Osteoblast (primary cell): ENCODE data around the gene KCNJ4. TPM values are rescaled to one million over a fixed set of nuclear protein-coding genes. Genes with fewer than 3 reads are reported as not detected.

Experiments
- DNase-seq: peaks from one replicate; pipeline ENCODE4 v3.0.0; 2011; ENCODE audit warnings: low spot score, mixed read lengths; ENCODE audit not compliant: insufficient read length; ENCODE audit errors: missing footprints
- H2AFZ ChIP-seq: 2 replicates; pipeline ENCODE4 v1.6.0; 2011; ENCODE audit warnings: mild to moderate bottlenecking, low read length
- H3K27ac ChIP-seq: 2 replicates; pipeline ENCODE4 v1.5.1; 2011; ENCODE audit warnings: mild to moderate bottlenecking, low read depth, low read length, moderate library complexity
- H3K27me3 ChIP-seq: 2 replicates; pipeline ENCODE4 v1.6.0; 2012; ENCODE audit warnings: mild to moderate bottlenecking, control low read depth, inconsistent platforms, low read length, moderate library complexity; ENCODE audit not compliant: insufficient read depth
- H3K36me3 ChIP-seq: 2 replicates; pipeline ENCODE4 v1.5.1; 2011; ENCODE audit warnings: mild to moderate bottlenecking, low read length, control low read depth, moderate library complexity; ENCODE audit not compliant: insufficient read depth
- H3K4me1 ChIP-seq: 2 replicates; pipeline ENCODE4 v1.5.1; 2011; ENCODE audit warnings: mild to moderate bottlenecking, low read length, control low read depth, moderate library complexity; ENCODE audit not compliant: insufficient read depth
- H3K4me2 ChIP-seq: 2 replicates; pipeline ENCODE4 v1.6.0; 2011; ENCODE audit warnings: mild to moderate bottlenecking, low read length; ENCODE audit not compliant: insufficient read depth
- H3K4me3 ChIP-seq: fragments of 200-600 bp; sonication (generic); 3 replicates; pipeline ENCODE4 v1.5.1; 2012; ENCODE audit warnings: mild to moderate bottlenecking, low read length, inconsistent platforms; ENCODE audit not compliant: insufficient read depth
- H3K79me2 ChIP-seq: 2 replicates; pipeline ENCODE4 v1.6.0; 2012; ENCODE audit warnings: mild to moderate bottlenecking, low read length, control low read depth, inconsistent platforms; ENCODE audit not compliant: insufficient read depth
- H3K9me3 ChIP-seq: 2 replicates; pipeline ENCODE4 v1.5.1; 2011; ENCODE audit warnings: low read depth, low read length, control low read depth
- H4K20me1 ChIP-seq: 2 replicates; pipeline ENCODE4 v1.6.0; 2012; ENCODE audit warnings: mild to moderate bottlenecking, low read length, control low read depth; ENCODE audit not compliant: insufficient read depth
- total RNA-seq: library from RNA; depleted of rRNA; stranded (reverse); fragments of >200 nt; gene quantifications from 2 replicates; pipeline ENCODE4 v1.2.3, GENCODE V29; 2012
- TF ChIP-seq, protein P1 (sequence below): IDR thresholded peaks from 2 replicates; pipeline ENCODE4 v1.5.1; 2011; ENCODE audit warnings: mild to moderate bottlenecking, low read depth, low read length, moderate library complexity; ENCODE audit errors: extremely low read depth

KCNJ4 gene
- total RNA-seq, 1 donor: not detected

DNA sequence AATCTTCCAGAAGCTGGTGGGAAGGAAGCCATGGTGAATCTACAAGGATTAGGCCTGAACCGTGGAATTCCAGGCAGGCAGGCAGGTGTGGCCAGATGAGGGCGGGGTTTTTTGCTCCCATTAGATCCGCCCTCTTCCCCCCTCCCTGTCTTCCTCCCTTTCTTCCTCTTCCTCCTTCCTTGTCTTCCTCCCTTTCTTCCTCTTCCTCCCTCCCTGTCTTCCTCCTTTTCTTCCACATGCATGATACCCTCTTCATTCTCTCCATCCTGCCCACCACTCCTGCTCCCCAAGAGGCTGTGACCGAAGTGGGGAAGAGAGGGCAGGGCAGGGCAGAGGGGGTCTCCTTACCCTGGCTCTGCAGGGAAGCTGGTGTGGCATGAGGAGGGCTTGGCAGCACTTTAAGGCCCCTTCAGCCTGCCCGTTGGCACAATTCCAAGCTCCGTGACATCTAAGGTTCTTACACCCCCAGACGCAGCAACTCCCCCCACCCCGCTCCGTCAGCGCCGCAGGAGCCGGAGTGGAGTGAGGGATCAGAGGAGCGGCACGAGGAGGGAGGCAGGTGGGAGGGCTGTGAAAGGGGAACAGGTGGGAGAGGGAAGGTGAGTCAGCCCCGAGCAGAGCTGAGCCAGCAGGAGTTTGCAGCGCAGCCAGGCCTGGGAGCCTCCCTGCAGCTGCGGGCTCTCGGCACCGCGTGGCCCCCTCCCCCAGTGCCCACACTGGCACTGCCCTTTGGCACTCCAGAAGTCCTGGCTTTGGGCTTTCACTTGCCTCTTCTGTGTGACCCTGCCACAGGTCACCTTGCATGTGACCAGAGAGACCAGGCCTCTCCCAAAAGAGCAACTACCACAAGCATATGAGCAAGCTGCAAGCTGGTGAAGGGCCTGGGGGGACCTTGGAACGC is 32.1 kb downstream of the KCNJ4 start:
- Histone ChIP-seq H3K36me3 (no peaks in the 10 kb centered on the region), H4K20me1 (no peaks in the 10 kb centered on the region), H3K9me3 (no peaks in the 10 kb centered on the region), H3K4me1 (no peaks in the 10 kb centered on the region), H2AFZ (no peak overlapping the region), H3K79me2 (no peaks in the 10 kb centered on the region), H3K4me2 (no peak overlapping the region), H3K27me3 (no peaks in the 10 kb centered on the region), H3K4me3 (no peak overlapping the region), H3K27ac (no peak overlapping the region)
- TF ChIP-seq, protein P1, sequence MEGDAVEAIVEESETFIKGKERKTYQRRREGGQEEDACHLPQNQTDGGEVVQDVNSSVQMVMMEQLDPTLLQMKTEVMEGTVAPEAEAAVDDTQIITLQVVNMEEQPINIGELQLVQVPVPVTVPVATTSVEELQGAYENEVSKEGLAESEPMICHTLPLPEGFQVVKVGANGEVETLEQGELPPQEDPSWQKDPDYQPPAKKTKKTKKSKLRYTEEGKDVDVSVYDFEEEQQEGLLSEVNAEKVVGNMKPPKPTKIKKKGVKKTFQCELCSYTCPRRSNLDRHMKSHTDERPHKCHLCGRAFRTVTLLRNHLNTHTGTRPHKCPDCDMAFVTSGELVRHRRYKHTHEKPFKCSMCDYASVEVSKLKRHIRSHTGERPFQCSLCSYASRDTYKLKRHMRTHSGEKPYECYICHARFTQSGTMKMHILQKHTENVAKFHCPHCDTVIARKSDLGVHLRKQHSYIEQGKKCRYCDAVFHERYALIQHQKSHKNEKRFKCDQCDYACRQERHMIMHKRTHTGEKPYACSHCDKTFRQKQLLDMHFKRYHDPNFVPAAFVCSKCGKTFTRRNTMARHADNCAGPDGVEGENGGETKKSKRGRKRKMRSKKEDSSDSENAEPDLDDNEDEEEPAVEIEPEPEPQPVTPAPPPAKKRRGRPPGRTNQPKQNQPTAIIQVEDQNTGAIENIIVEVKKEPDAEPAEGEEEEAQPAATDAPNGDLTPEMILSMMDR: no peak
- DNase-seq: peak; percentile 62

DNA sequence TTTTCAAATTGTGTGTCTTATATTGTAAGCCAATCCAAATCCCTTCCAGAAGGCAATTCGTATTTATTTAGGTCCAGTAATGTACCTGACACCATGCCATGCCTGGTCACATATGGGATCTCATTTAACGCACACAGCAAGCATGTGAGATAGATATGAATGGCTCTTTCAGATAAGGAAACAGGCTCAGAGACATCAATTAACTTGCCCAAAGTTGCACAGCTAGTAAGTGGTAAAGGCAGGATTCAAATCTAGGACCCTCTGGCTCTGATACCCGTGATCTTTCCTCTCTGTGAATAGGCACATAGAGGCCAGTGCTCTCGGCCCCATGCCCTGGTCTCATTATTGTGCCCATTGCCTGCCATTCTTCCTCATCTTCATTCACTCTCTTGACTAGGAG is 34.3 kb downstream of the KCNJ4 start:
- Histone ChIP-seq H3K27ac (no peak overlapping the region), H2AFZ (no peak overlapping the region), H3K36me3 (no peaks in the 10 kb centered on the region), H4K20me1 (no peaks in the 10 kb centered on the region), H3K4me2 (no peak overlapping the region), H3K9me3 (no peaks in the 10 kb centered on the region), H3K79me2 (no peaks in the 10 kb centered on the region), H3K27me3 (no peaks in the 10 kb centered on the region), H3K4me3 (no peak overlapping the region), H3K4me1 (no peaks in the 10 kb centered on the region)
- TF ChIP-seq, protein P1: no peak
- DNase-seq: peak; percentile 65

DNA sequence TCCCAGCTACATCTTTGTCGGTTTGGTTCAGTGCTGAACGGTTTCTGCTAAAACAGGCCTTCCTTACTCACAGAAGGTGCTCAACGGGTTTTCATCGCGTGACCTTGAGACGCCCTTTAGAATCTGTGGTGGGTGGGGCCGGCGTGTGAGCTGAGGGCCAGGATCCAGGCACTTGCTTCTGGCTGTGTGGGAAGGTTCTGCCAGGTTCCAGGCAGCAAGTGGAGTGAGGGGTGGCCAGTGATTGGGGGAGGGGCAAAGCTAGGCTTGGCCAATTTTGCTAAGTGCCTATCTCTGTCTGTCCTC is 35.2 kb downstream of the KCNJ4 start:
- Histone ChIP-seq H3K27ac (no peak overlapping the region), H3K4me1 (no peaks in the 10 kb centered on the region), H3K4me3 (no peak overlapping the region), H3K27me3 (no peaks in the 10 kb centered on the region), H4K20me1 (no peaks in the 10 kb centered on the region), H3K79me2 (no peaks in the 10 kb centered on the region), H3K4me2 (no peak overlapping the region), H2AFZ (no peak overlapping the region), H3K36me3 (no peaks in the 10 kb centered on the region), H3K9me3 (no peaks in the 10 kb centered on the region)
- TF ChIP-seq, protein P1: no peak
- peak; percentile 31 for DNase-seq

DNA sequence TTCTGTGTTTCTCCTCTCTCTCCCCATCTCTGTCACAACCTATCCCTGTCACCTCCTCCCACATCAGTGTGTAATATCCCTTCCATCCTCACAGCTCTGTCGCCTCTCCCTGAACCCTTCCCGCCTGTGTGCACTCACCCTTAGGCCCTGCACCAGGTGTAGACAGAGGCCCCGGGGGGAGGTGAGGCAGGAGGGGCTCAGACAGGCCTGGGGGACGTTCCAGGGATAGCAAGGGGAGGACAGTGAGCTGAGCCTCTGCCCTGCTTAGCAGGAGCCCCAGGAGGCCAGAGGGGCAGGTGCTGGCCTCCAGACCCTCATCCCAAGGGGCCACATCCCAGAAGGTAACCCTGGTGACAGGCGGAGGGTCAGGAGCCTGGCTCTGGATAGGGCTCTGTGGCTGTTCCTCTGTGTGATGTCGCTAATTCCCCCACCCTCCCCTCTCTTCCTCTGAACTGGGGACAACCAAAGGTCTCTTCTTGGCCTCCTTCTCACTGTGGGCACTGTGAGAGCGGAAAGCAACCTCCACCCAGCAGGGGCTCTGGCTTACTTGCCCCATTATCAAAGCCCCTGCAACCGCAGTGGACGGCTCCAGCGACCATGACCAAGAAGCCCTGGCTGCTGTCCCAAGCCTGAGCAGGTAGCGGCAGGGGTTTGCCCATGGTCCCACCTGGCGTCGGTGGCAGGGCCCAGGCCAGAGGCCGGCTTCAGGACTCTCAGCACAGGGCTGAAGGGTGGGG is 35.7 kb downstream of the KCNJ4 start:
- Histone ChIP-seq H3K79me2 (no peaks in the 10 kb centered on the region), H3K27ac (no peak overlapping the region), H3K9me3 (no peaks in the 10 kb centered on the region), H2AFZ (no peak overlapping the region), H3K4me1 (no peaks in the 10 kb centered on the region), H3K4me2 (no peak overlapping the region), H4K20me1 (no peaks in the 10 kb centered on the region), H3K36me3 (no peaks in the 10 kb centered on the region), H3K27me3 (no peaks in the 10 kb centered on the region), H3K4me3 (no peak overlapping the region)
- DNase-seq: peak; percentile 62
- TF ChIP-seq, protein P1: no peak
